Neuron (in vitro differentiated cells): ENCODE data around the gene ALOX15B.
"Not testable (repeated sequence)": the region's sequence is repeated elsewhere in the genome, so short reads cannot be mapped to it uniquely, and the experiment has no call there.

ENCODE experiments used
- H2AFZ ChIP-seq: one replicate; pipeline ENCODE4 v1.6.1; 2013; ENCODE audit warnings: low read depth, mild to moderate bottlenecking, inconsistent platforms, low read length, moderate library complexity
- H3K27me3 ChIP-seq: one replicate; pipeline ENCODE4 v1.6.1; 2013; ENCODE audit warnings: low read length; ENCODE audit not compliant: insufficient read depth
- H3K36me3 ChIP-seq: one replicate; pipeline ENCODE4 v1.6.1; 2013; ENCODE audit warnings: low read length; ENCODE audit not compliant: insufficient read depth
- H3K4me1 ChIP-seq: one replicate; pipeline ENCODE4 v1.6.1; 2013; ENCODE audit warnings: low read length; ENCODE audit not compliant: insufficient read depth
- H3K4me3 ChIP-seq: 2 replicates; pipeline ENCODE4 v1.5.1; 2013; ENCODE audit warnings: mild to moderate bottlenecking, low read length, moderate library complexity
- H3K9me3 ChIP-seq: one replicate; pipeline ENCODE4 v1.6.1; 2013; ENCODE audit warnings: low read length

The ALOX15B gene

GRCh38 chr17:8076502-8077266 lies 37.8 kb downstream of the ALOX15B start:
- Histone ChIP-seq H3K4me3 (no peak overlapping the region), H3K27me3 (peaks cover 72% of the 10 kb centered on the region), H2AFZ (no peak overlapping the region)

GRCh38 chr17:8077939-8078338 lies 39.1 kb downstream of the ALOX15B start:
- H2AFZ ChIP-seq, H3K4me3 ChIP-seq, H3K4me1 ChIP-seq, H3K9me3 ChIP-seq, H3K36me3 ChIP-seq: not testable (repeated sequence)
- H3K27me3 ChIP-seq, result peaks cover 60% of the 10 kb centered on the region

More at GRCh38 chr17:8076502-8077266, 37.8 kb downstream of the ALOX15B start:
- Histone ChIP-seq H3K36me3 (no peaks in the 10 kb centered on the region), H3K4me1 (peaks cover 3% of the 10 kb centered on the region), H3K9me3 (no peaks in the 10 kb centered on the region)

- Histone ChIP-seq H3K36me3 (no peaks in the 10 kb centered on the region), H3K4me1 (peaks cover 3% of the 10 kb centered on the region), H3K9me3 (no peaks in the 10 kb centered on the region), H2AFZ (peak overlapping the region; percentile 86), H3K4me3 (peak overlapping the region; percentile 43), H3K27me3 (peaks cover 50% of the 10 kb centered on the region)
These were observed 40.7 kb downstream of the ALOX15B start for GRCh38 chr17:8079291-8080207.

- H3K36me3 ChIP-seq, result no peaks in the 10 kb centered on the region
- H3K9me3 ChIP-seq, result no peaks in the 10 kb centered on the region
- H3K4me3 ChIP-seq, result peak overlapping the region; percentile 43
- H3K4me1 ChIP-seq, result peaks cover 3% of the 10 kb centered on the region
- H3K27me3 ChIP-seq, result peaks cover 47% of the 10 kb centered on the region
- peak overlapping the region; percentile 86 for H2AFZ ChIP-seq
These were observed 41.4 kb downstream of the ALOX15B start for GRCh38 chr17:8080208-8080798.

- no peaks in the 10 kb centered on the region for H3K9me3 ChIP-seq
These were observed 42.0 kb downstream of the ALOX15B start for GRCh38 chr17:8080799-8081219.

GRCh38 chr17:8081876-8082275 lies 43.0 kb downstream of the ALOX15B start:
- Histone ChIP-seq H3K27me3 (peaks cover 47% of the 10 kb centered on the region), H3K9me3 (no peaks in the 10 kb centered on the region), H3K36me3 (no peaks in the 10 kb centered on the region), H3K4me1 (peaks cover 3% of the 10 kb centered on the region), H2AFZ (no peak overlapping the region), H3K4me3 (no peak overlapping the region)

More at GRCh38 chr17:8080799-8081219, 42.0 kb downstream of the ALOX15B start:
- no peaks in the 10 kb centered on the region for H3K36me3 ChIP-seq
- H3K4me3 ChIP-seq, result no peak overlapping the region
- H2AFZ ChIP-seq, result no peak overlapping the region
- H3K4me1 ChIP-seq, result peaks cover 3% of the 10 kb centered on the region
- peaks cover 47% of the 10 kb centered on the region for H3K27me3 ChIP-seq

- Histone ChIP-seq H3K4me3 (no peak overlapping the region), H3K9me3 (no peaks in the 10 kb centered on the region), H3K4me1 (peaks cover 3% of the 10 kb centered on the region), H2AFZ (no peak overlapping the region), H3K27me3 (peaks cover 47% of the 10 kb centered on the region), H3K36me3 (no peaks in the 10 kb centered on the region)
These were observed 43.4 kb downstream of the ALOX15B start for GRCh38 chr17:8082292-8082691.

- H3K27me3 ChIP-seq, result peaks cover 47% of the 10 kb centered on the region
- H3K4me1 ChIP-seq, result peaks cover 3% of the 10 kb centered on the region
- no peak overlapping the region for H3K4me3 ChIP-seq
- H2AFZ ChIP-seq, result no peak overlapping the region
- H3K36me3 ChIP-seq, result no peaks in the 10 kb centered on the region
- H3K9me3 ChIP-seq, result no peaks in the 10 kb centered on the region
These were observed 45.4 kb downstream of the ALOX15B start for GRCh38 chr17:8084250-8084649.

- no peak within 1 kb of the TSS for H3K4me3 ChIP-seq
- no peaks in the 10 kb centered on the region for H3K4me1 ChIP-seq
- H2AFZ ChIP-seq, result no peak within 1 kb of the TSS
- H3K36me3 ChIP-seq, result no peaks in the 10 kb centered on the region
- H3K9me3 ChIP-seq, result no peaks in the 10 kb centered on the region
- H3K27me3 ChIP-seq, result peaks cover 47% of the 10 kb centered on the region
These were observed 48.5 kb downstream of the ALOX15B start, which contains the start of gene ALOX12B for GRCh38 chr17:8087075-8087951. Gene ALOX12B, minus strand, starts transcription at chr17:8087716. Its CDS starts 274 bp downstream, at chr17:8087442.

- no peaks in the 10 kb centered on the region for H3K4me1 ChIP-seq
- H3K27me3 ChIP-seq, result peaks cover 47% of the 10 kb centered on the region
- H3K36me3 ChIP-seq, result no peaks in the 10 kb centered on the region
- H3K9me3 ChIP-seq, result no peaks in the 10 kb centered on the region
- H2AFZ ChIP-seq, result no peak overlapping the region
- no peak overlapping the region for H3K4me3 ChIP-seq
These were observed 49.0 kb downstream of the ALOX15B start for GRCh38 chr17:8087952-8088230.

GRCh38 chr17:8089728-8090127 lies 50.9 kb downstream of the ALOX15B start:
- Histone ChIP-seq H3K27me3 (peaks cover 39% of the 10 kb centered on the region), H3K36me3 (no peaks in the 10 kb centered on the region), H3K9me3 (no peaks in the 10 kb centered on the region), H3K4me3 (no peak overlapping the region), H2AFZ (no peak overlapping the region), H3K4me1 (no peaks in the 10 kb centered on the region)

GRCh38 chr17:8091033-8091687 lies 52.3 kb downstream of the ALOX15B start:
- peaks cover 32% of the 10 kb centered on the region for H3K27me3 ChIP-seq
- no peak overlapping the region for H2AFZ ChIP-seq
- no peaks in the 10 kb centered on the region for H3K9me3 ChIP-seq
- H3K4me1 ChIP-seq, result no peaks in the 10 kb centered on the region
- H3K36me3 ChIP-seq, result no peaks in the 10 kb centered on the region
- no peak overlapping the region for H3K4me3 ChIP-seq
